ENCODE results near the gene KRIT1.

- no peak for TF ChIP-seq CTCF (IDR thresholded peaks at IDR 0.05; ENCODE audit: borderline replicate concordance, extremely low read depth, low read length, poor library complexity, severe bottlenecking)
- TF ChIP-seq EZH2 (IDR thresholded peaks at IDR 0.05; ENCODE audit: borderline replicate concordance, low read depth, low read length, severe bottlenecking) = no peak
These were observed 29.6 kb upstream of the KRIT1 start for GRCh38 chr7:92275327-92275726.

Data from DND-41 (cell line).